Endothelial cell of umbilical vein (primary cell): Measurements from ENCODE around the gene PANX2. TPM values are rescaled to one million over a fixed set of nuclear protein-coding genes. Genes with fewer than 3 reads are reported as not detected.

Experiments
- BruUV-seq: library from RNA; stranded (reverse); fragments of 400-500 nt; replicated peaks from 2 replicates; lab custom pipeline; 2021; lab: Mats Ljungman, UMichigan
- CTCF ChIA-PET: fragments of 300-600, 350-600 bp; sonication (Branson Sonifier 250); formaldehyde crosslinking; loops from one replicate; lab custom pipeline; 2021; ENCODE audit warnings: antibody characterized with exemption, inconsistent platforms; lab: Charles Lee
- POLR2A ChIA-PET: fragments of 300-600, 350-600 bp; sonication (Branson Sonifier 250); formaldehyde crosslinking; loops from one replicate; lab custom pipeline; 2021; ENCODE audit warnings: antibody characterized with exemption, inconsistent platforms; lab: Charles Lee
- DNase-seq: peaks from one replicate; pipeline ENCODE4 v3.0.0-alpha.2; 2011; ENCODE audit warnings: low read depth, low spot score
- FAIRE-seq: peaks from 2 replicates; lab custom pipeline; 2011; peaks lifted over from hg19 to GRCh38; lab: Jason Lieb, UNC
- H2AFZ ChIP-seq: 2 replicates; pipeline ENCODE4 v1.6.0; 2012; ENCODE audit warnings: low read depth, low read length, control low read depth, inconsistent platforms
- H3K27ac ChIP-seq: 2 replicates; pipeline ENCODE4 v1.5.1; 2011; ENCODE audit warnings: low read depth, mild to moderate bottlenecking, control low read depth, low read length, moderate library complexity; ENCODE audit not compliant: insufficient read depth
- H3K27me3 ChIP-seq, 2 experiments: 2 replicates each; pipeline versions ENCODE4 v1.6.0 to v1.6.1; 2011; ENCODE audit warnings: low read length in 2 of 2, mixed read lengths in 1 of 2; ENCODE audit not compliant: control insufficient read depth in 2 of 2, insufficient read depth in 2 of 2
- H3K36me3 ChIP-seq, 2 experiments: 2 replicates in 1 of 2; 3 replicates in 1 of 2; pipeline ENCODE4 v1.5.1; 2011; ENCODE audit warnings: low read length in 2 of 2, mild to moderate bottlenecking in 1 of 2, moderate library complexity in 1 of 2; ENCODE audit not compliant: control insufficient read depth in 2 of 2, insufficient read depth in 2 of 2; ENCODE audit errors: extremely low read depth in 1 of 2
- H3K4me1 ChIP-seq: 3 replicates; pipeline ENCODE4 v1.5.1; 2011; ENCODE audit warnings: mild to moderate bottlenecking, low read length; ENCODE audit not compliant: control insufficient read depth, insufficient read depth; ENCODE audit errors: extremely low read depth
- H3K4me2 ChIP-seq: 2 replicates; pipeline ENCODE4 v1.6.1; 2011; ENCODE audit warnings: low read length, control low read depth, mixed read lengths; ENCODE audit not compliant: insufficient read depth
- H3K4me3 ChIP-seq, 3 experiments: fragments of 200-600 bp in 1 of 3; sonication (generic), shearing (Covaris generic) in 1 of 3; replicated peaks in 1 of 3; 2 replicates each; pipeline ENCODE4 v1.5.1; 2011 to 2016; ENCODE audit warnings: control low read depth in 3 of 3, low read length in 3 of 3, mild to moderate bottlenecking in 2 of 3, inconsistent platforms in 1 of 3, low read depth in 1 of 3, moderate library complexity in 1 of 3; ENCODE audit not compliant: insufficient read depth in 1 of 3
- H3K79me2 ChIP-seq: 2 replicates; pipeline ENCODE4 v1.6.0; 2012; ENCODE audit warnings: low read length, inconsistent platforms; ENCODE audit not compliant: control insufficient read depth, insufficient read depth
- H3K9ac ChIP-seq: replicated peaks from 2 replicates; pipeline ENCODE3; 2011; ENCODE audit warnings: low read length, control low read depth; ENCODE audit not compliant: insufficient read depth; ENCODE audit errors: extremely low read depth
- H3K9me1 ChIP-seq: replicated peaks from 3 replicates; pipeline ENCODE4 v1.6.0; 2011; ENCODE audit warnings: mild to moderate bottlenecking, low read length; ENCODE audit not compliant: control insufficient read depth, insufficient read depth; ENCODE audit errors: extremely low read depth
- H3K9me3 ChIP-seq: replicated peaks from 2 replicates; pipeline ENCODE4 v1.5.1; 2012; ENCODE audit warnings: low read length, inconsistent platforms; ENCODE audit not compliant: control insufficient read depth, insufficient read depth
- H4K20me1 ChIP-seq: replicated peaks from 2 replicates; pipeline ENCODE3; 2011; ENCODE audit warnings: mild to moderate bottlenecking, low read length; ENCODE audit not compliant: control insufficient read depth, insufficient read depth; ENCODE audit errors: extremely low read depth
- CTCF ChIP-seq, 2 donors: IDR thresholded peaks; 1 replicate in 1 of 2; 2 replicates in 1 of 2; pipeline ENCODE4 v1.5.1; 2011; ENCODE audit warnings: low read length in 2 of 2, mild to moderate bottlenecking in 2 of 2, moderate library complexity in 2 of 2, control low read depth in 1 of 2, inconsistent platforms in 1 of 2, low read depth in 1 of 2; ENCODE audit not compliant: insufficient read depth in 1 of 2; ENCODE audit errors: extremely low read depth in 1 of 2
- EZH2 ChIP-seq: IDR thresholded peaks from 2 replicates; pipeline ENCODE4 v1.6.1; 2012; ENCODE audit warnings: borderline replicate concordance, low read depth, mild to moderate bottlenecking, moderate library complexity, low read length, inconsistent platforms; ENCODE audit not compliant: severe bottlenecking
- FOS ChIP-seq: IDR thresholded peaks from 2 replicates; pipeline ENCODE4 v1.6.1; 2011; ENCODE audit warnings: mild to moderate bottlenecking, low read length, moderate library complexity, borderline replicate concordance; ENCODE audit not compliant: insufficient read depth
- GATA2 ChIP-seq: IDR thresholded peaks from 2 replicates; pipeline ENCODE4 v1.7.0; 2011; ENCODE audit warnings: low read depth, mild to moderate bottlenecking, moderate library complexity, mixed read lengths, low read length; ENCODE audit not compliant: insufficient read length, insufficient read depth
- JUN ChIP-seq: IDR thresholded peaks from 2 replicates; pipeline ENCODE4 v1.6.1; 2011; ENCODE audit warnings: borderline replicate concordance, low read depth; ENCODE audit not compliant: insufficient read length, insufficient read depth
- MAX ChIP-seq: IDR thresholded peaks from 2 replicates; pipeline ENCODE4 v1.6.1; 2011; ENCODE audit not compliant: insufficient read depth, insufficient read length
- MYC ChIP-seq: IDR thresholded peaks from one replicate; pipeline ENCODE4 v1.6.1; 2011; ENCODE audit warnings: mild to moderate bottlenecking, low read depth, low read length
- POLR2A ChIP-seq: IDR thresholded peaks from 2 replicates; pipeline ENCODE4 v1.6.1; 2012; ENCODE audit warnings: low read depth, mild to moderate bottlenecking, control low read depth, low read length
- POLR2AphosphoS5 ChIP-seq: IDR thresholded peaks from 2 replicates; pipeline ENCODE4 v1.6.1; 2012; ENCODE audit warnings: low read depth, mild to moderate bottlenecking, control low read depth, low read length, moderate library complexity; ENCODE audit not compliant: insufficient read depth
- dilution Hi-C: fragments of 300-500 bp; cut with MboI; formaldehyde crosslinking; loops from one replicate; pipeline ENCODE4 v1.15.0; 2019; ENCODE audit warnings: low sequenced_read_pairs; ENCODE audit not compliant: extremely low pct_ligation_motif_present
- intact Hi-C: fragments of 100-400 bp; cut with micrococcal nuclease; formaldehyde crosslinking; loops from one replicate; pipeline ENCODE4 v1.10.0; 2022
- polyA plus RNA-seq, 4 experiments: library from polyadenylated mRNA; depleted of rRNA in 3 of 4; stranded (reverse) in 3 of 4; unstranded in 1 of 4; fragments of >200 nt; gene quantifications; 2 replicates each; pipeline versions ENCODE4 v1.2.1 to v1.2.3, GENCODE V29; 2011 to 2012; ENCODE audit warnings: missing spikeins in 1 of 4
- total RNA-seq: library from RNA; stranded (reverse); gene quantifications from 2 replicates; pipeline ENCODE4 v1.2.3, GENCODE V29; 2021

PANX2 gene
- total and polyA plus RNA-seq, 2 donors (not counting 3 experiments of a cell fraction or from before 2014, with no cell fraction given): 2.5 to 5.1 TPM

GRCh38 chr22:50131894-50132293, 38.6 kb upstream of the PANX2 start:
- TF ChIP-seq POLR2A (no peak), JUN (no peak), CTCF (IDR thresholded peaks at IDR 0.05; ENCODE audit: extremely low read depth in 1 of 2, insufficient read depth in 1 of 2, low read depth in 1 of 2, low read length in 2 of 2) (no peak)
- H3K4me1 ChIP-seq: no peaks in the 10 kb centered on the region
- no peaks in the 10 kb centered on the region for H4K20me1 ChIP-seq
- H3K36me3 ChIP-seq: peaks cover 29 to 32% of the 10 kb centered on the region in 2 experiments
- H3K9me3 ChIP-seq: no peaks in the 10 kb centered on the region
- no peak overlapping the region for H3K4me2 ChIP-seq
- POLR2A ChIA-PET: interaction anchor here (1.3 kb wide), 1 partner anchor 13 kb away, joined by 4 read pairs; no protein-coding TSS in a partner anchor
- dilution Hi-C loops: no loop called here
- H3K9me1 ChIP-seq: no peaks in the 10 kb centered on the region
- H3K4me3 ChIP-seq: no peak overlapping the region
- no peak for FAIRE-seq
- DNase-seq: no peak
- H3K27ac ChIP-seq: no peak overlapping the region
- intact Hi-C loops: no loop called here
- H2AFZ ChIP-seq: no peak overlapping the region
- no TSS peak for BruUV-seq
- peaks cover 5% of the 10 kb centered on the region for H3K79me2 ChIP-seq
- H3K27me3 ChIP-seq: no peaks in the 10 kb centered on the region
- CTCF ChIA-PET: no interaction called here
- no peak overlapping the region for H3K9ac ChIP-seq

GRCh38 chr22:50134481-50134880, 36.0 kb upstream of the PANX2 start:
- DNase-seq: no peak
- TF ChIP-seq FOS (no peak), POLR2AphosphoS5 (no peak), JUN (no peak), MAX (no peak), EZH2 (no peak), MYC (no peak), CTCF (IDR thresholded peaks at IDR 0.05; ENCODE audit: extremely low read depth in 1 of 2, insufficient read depth in 1 of 2, low read depth in 1 of 2, low read length in 2 of 2) (no peak), GATA2 (no peak), POLR2A (no peak)
- Histone ChIP-seq H3K9me3 (no peaks in the 10 kb centered on the region), H3K4me3 (no peak overlapping the region), H4K20me1 (no peaks in the 10 kb centered on the region), H3K9ac (no peak overlapping the region), H2AFZ (no peak overlapping the region), H3K27ac (no peak overlapping the region), H3K4me1 (no peaks in the 10 kb centered on the region), H3K79me2 (peaks cover 2% of the 10 kb centered on the region), H3K27me3 (no peaks in the 10 kb centered on the region), H3K9me1 (no peaks in the 10 kb centered on the region), H3K4me2 (no peak overlapping the region), H3K36me3 (peaks cover 22 to 27% of the 10 kb centered on the region in 2 experiments)
- intact Hi-C loops: no loop called here
- no TSS peak for BruUV-seq
- ChIA-PET POLR2A (interaction anchor here (0.6 kb wide), 1 partner anchor 483 kb away, joined by 3 read pairs; no protein-coding TSS in a partner anchor), CTCF (no interaction called here)
- dilution Hi-C loops: no loop called here
- no peak for FAIRE-seq
